ENCODE measurements around the gene PHEX. TPM values are rescaled to one million over a fixed set of nuclear protein-coding genes. Genes with fewer than 3 reads are reported as not detected.

PHEX gene
- total RNA-seq, 4 donors from 2014 or later, result 0.14 to 0.20 TPM; not detected in 2

DNA sequence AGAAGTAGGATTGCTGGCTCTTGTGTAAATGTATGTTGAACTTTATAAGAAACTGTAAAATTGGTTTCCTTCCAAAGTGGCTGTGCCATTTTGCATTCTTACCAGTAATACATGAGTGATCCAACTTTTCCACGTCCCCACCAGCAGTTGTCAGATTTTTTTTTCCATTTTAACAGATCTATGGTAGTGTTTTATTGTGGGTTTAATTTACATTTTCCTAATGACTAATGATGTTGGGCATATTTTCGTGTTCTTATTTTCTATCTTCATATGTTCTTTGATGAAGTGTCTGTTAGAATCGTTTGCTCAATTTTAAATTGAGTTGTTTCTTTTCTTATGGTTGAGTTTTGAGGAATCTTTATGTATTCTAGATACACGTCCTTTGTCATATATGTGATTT lies 56.2 kb downstream of the PHEX start:
- Histone ChIP-seq H3K4me1 (no peaks in the 10 kb centered on the region), H3K27ac (no peak overlapping the region), H3K36me3 (no peaks in the 10 kb centered on the region), H3K27me3 (no peaks in the 10 kb centered on the region), H3K4me3 (no peak overlapping the region), H3K9me3 (no peaks in the 10 kb centered on the region)
- intact Hi-C loops (cut with DNase I; ENCODE audit: low total_unique reads), result no loop called here
- DNase-seq, result no peak
- 66 to 92% methylated on average over 4 of the region's 4 CpGs for WGBS, 2 donors (ENCODE audit: low coverage in 1 of 2)
- in situ Hi-C loops (cut with MboI; ENCODE audit: low pct_ligation_motif_present in 1 of 4, low pct_unique_long_range_greater_than_20kb in 1 of 4, low sequenced_read_pairs in 3 of 4), result no loop called here
- no peak for TF ChIP-seq EP300 (IDR thresholded peaks at IDR 0.05; ENCODE audit: low read depth)
- TF ChIP-seq POLR2A (IDR thresholded peaks at IDR 0.05), result no peak
- no peak for TF ChIP-seq POLR2AphosphoS5 (IDR thresholded peaks at IDR 0.05)
- no peak for TF ChIP-seq CTCF (IDR thresholded peaks at IDR 0.05)

GRCh38 chrX:22090181-22090580 lies 58.1 kb downstream of the PHEX start:
- in situ Hi-C loops (cut with MboI; ENCODE audit: low pct_ligation_motif_present in 1 of 4, low pct_unique_long_range_greater_than_20kb in 1 of 4, low sequenced_read_pairs in 3 of 4), result no loop called here
- no peaks in the 10 kb centered on the region for H3K36me3 ChIP-seq
- WGBS, 2 donors (ENCODE audit: low coverage in 1 of 2), result 50 to 70% methylated on average over 1 to 4 of the region's 4 CpGs

DNA sequence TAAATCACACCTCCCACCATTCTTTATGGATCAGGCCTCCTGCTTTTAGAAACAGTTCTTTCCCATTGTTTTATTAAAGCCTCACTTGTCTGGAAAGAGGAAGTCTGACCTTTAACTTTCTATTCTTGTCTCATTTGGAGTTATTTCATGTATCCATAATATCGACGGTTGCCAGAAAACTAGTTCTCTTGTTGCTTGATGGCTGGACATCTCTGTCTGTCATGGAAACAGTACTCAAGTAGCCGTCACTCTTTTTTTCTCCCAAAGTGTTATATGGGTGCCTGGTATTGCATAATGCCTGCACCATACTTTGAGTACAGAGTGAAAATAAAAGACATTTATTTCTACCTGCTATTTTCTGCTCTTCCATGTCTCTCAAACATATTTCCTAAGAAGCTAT lies 61.4 kb downstream of the PHEX start:
- intact Hi-C loops (cut with DNase I; ENCODE audit: low total_unique reads) (no loop called here), in situ Hi-C loops (cut with MboI; ENCODE audit: low pct_ligation_motif_present in 1 of 4, low pct_unique_long_range_greater_than_20kb in 1 of 4, low sequenced_read_pairs in 3 of 4) (no loop called here)
- no peak overlapping the region for H3K4me3 ChIP-seq
- TF ChIP-seq CTCF (IDR thresholded peaks at IDR 0.05) (no peak), EP300 (IDR thresholded peaks at IDR 0.05; ENCODE audit: low read depth) (no peak)
- H3K27me3 ChIP-seq, result no peaks in the 10 kb centered on the region
- H3K9me3 ChIP-seq, result no peaks in the 10 kb centered on the region
- DNase-seq, result no peak
- 79% methylated on average over 3 of the region's 3 CpGs; no CpG with 5 or more reads in 1 of the 2 donors for WGBS, 2 donors (ENCODE audit: low coverage in 1 of 2)
- H3K36me3 ChIP-seq, result no peaks in the 10 kb centered on the region
- H3K27ac ChIP-seq, result no peak overlapping the region
- no peaks in the 10 kb centered on the region for H3K4me1 ChIP-seq

More at GRCh38 chrX:22090181-22090580, 58.1 kb downstream of the PHEX start:
- Histone ChIP-seq H3K4me3 (no peak overlapping the region), H3K4me1 (no peaks in the 10 kb centered on the region), H3K9me3 (no peaks in the 10 kb centered on the region), H3K27ac (no peak overlapping the region), H3K27me3 (no peaks in the 10 kb centered on the region)
- TF ChIP-seq EP300 (IDR thresholded peaks at IDR 0.05; ENCODE audit: low read depth) (no peak), POLR2AphosphoS5 (IDR thresholded peaks at IDR 0.05) (no peak), CTCF (IDR thresholded peaks at IDR 0.05) (no peak), POLR2A (IDR thresholded peaks at IDR 0.05) (no peak)
- intact Hi-C loops (cut with DNase I; ENCODE audit: low total_unique reads), result no loop called here
- DNase-seq, result no peak

- Histone ChIP-seq H3K27ac (no peak overlapping the region), H3K27me3 (no peaks in the 10 kb centered on the region), H3K4me1 (no peaks in the 10 kb centered on the region), H3K4me3 (no peak overlapping the region), H3K9me3 (no peaks in the 10 kb centered on the region), H3K36me3 (no peaks in the 10 kb centered on the region)
- intact Hi-C loops (cut with DNase I; ENCODE audit: low total_unique reads), result no loop called here
- WGBS, 2 donors (ENCODE audit: low coverage in 1 of 2), result 66% methylated on average over 3 of the region's 3 CpGs; no CpG with 5 or more reads in 1 of the 2 donors
- DNase-seq, result peak; percentile 10
- in situ Hi-C loops (cut with MboI; ENCODE audit: low pct_ligation_motif_present in 1 of 4, low pct_unique_long_range_greater_than_20kb in 1 of 4, low sequenced_read_pairs in 3 of 4), result no loop called here
- no peak for TF ChIP-seq CTCF (IDR thresholded peaks at IDR 0.05)
- TF ChIP-seq EP300 (IDR thresholded peaks at IDR 0.05; ENCODE audit: low read depth), result no peak
- no peak for TF ChIP-seq POLR2A (IDR thresholded peaks at IDR 0.05)
- no peak for TF ChIP-seq POLR2AphosphoS5 (IDR thresholded peaks at IDR 0.05)
Measured at GRCh38 chrX:22095286-22095685, 63.2 kb downstream of the PHEX start.
